Metanephros (tissue), 2 donors: Measurements from ENCODE around the gene PSMB3. TPM values are rescaled to one million over a fixed set of nuclear protein-coding genes. Genes with fewer than 3 reads are reported as not detected.

ENCODE experiments used
- small RNA-seq: library from RNA; depleted of rRNA; stranded (forward); fragments of <200 nt; gene quantifications from one replicate; pipeline ENCODE3, GENCODE V24; 2014; ENCODE audit warnings: low replicate concordance
- total RNA-seq: library from RNA; depleted of rRNA; stranded (reverse); fragments of >200 nt; gene quantifications from one replicate; pipeline ENCODE4 v1.2.3, GENCODE V29; 2014

PSMB3 gene
- total RNA-seq = 125 TPM

GRCh38 chr17:38752308-38753070 is at the start of gene PSMB3:
Gene PSMB3, plus strand, starts transcription at chr17:38752741. Its CDS starts 86 bp downstream, at chr17:38752827.

GRCh38 chr17:38704606-38705522 is 47.7 kb upstream of the PSMB3 start, which contains the start of gene MLLT6:
Gene MLLT6, plus strand, starts transcription at chr17:38705273. Its CDS starts 360 bp downstream, at chr17:38705633.

GRCh38 chr17:38729886-38730525 is 22.5 kb upstream of the PSMB3 start, which contains the start of gene CISD3:
Gene CISD3, plus strand, starts transcription at chr17:38730341. Its CDS starts 18 bp downstream, at chr17:38730359.

GRCh38 chr17:38748149-38748891 is 4.2 kb upstream of the PSMB3 start, which contains the start of gene PCGF2:
Gene PCGF2, minus strand, starts transcription at chr17:38748336. Its CDS starts 7,934 bp downstream, at chr17:38740402.

GRCh38 chr17:38799501-38800236 is 47.1 kb downstream of the PSMB3 start, which contains the start of gene PIP4K2B:
Gene PIP4K2B, minus strand, starts transcription at chr17:38799556. Its CDS starts 132 bp downstream, at chr17:38799424.

Small RNA genes lying within 50 kb of the gene (small RNA-seq; reads per million reads assigned to genes)
- gene MIR4726 (not detected), gene RNA5SP440 (not detected), gene RNU6-866P (not detected)

Other genes starting within 250 kb of the PSMB3 start
- 5.7 TPM for gene SRCIN1, start 146.8 kb upstream of the PSMB3 start, total RNA-seq
- gene EPOP, start 77.8 kb upstream of the PSMB3 start, total RNA-seq = 0.70 TPM
- gene MLLT6, start 47.5 kb upstream of the PSMB3 start, total RNA-seq = 64.3 TPM
- 7.1 TPM for gene CISD3, start 22.4 kb upstream of the PSMB3 start, total RNA-seq
- gene PCGF2, start 4.4 kb upstream of the PSMB3 start, total RNA-seq = 19.3 TPM
- gene PIP4K2B, start 46.8 kb downstream of the PSMB3 start, total RNA-seq = 73.7 TPM
- 14.2 TPM for gene CWC25, start 72.6 kb downstream of the PSMB3 start, total RNA-seq
- gene RPL23, start 101.0 kb downstream of the PSMB3 start, total RNA-seq = 1,357 TPM
- gene LASP1, start 117.3 kb downstream of the PSMB3 start, total RNA-seq = 84.0 TPM
- not detected for gene FBXO47, start 214.7 kb downstream of the PSMB3 start, total RNA-seq